ENCODE data around the gene APLP1.
"Not testable (repeated sequence)": the region's sequence is repeated elsewhere in the genome, so short reads cannot be mapped to it uniquely, and the experiment has no call there.

Gene APLP1

DNA sequence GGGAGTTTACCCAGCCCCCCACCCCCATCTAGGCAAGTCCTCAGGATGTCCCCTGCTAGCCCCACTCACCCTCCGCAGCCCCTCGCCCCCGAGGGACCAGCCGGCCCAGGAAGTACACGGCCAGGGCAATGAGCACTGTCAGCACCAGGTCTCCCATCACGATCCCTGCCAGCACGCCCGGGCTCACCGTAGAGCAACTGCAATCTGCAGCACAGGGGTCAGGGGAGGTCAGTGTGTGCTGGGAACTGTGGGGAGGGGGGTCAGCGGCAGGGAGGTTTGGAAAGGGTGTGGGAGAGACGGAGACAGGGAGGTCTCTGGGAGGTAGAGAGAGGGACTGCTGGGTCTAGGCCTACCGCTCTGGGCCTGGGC is 39.0 kb downstream of the APLP1 start:
- Histone ChIP-seq H3K36me3 (ENCODE audit: insufficient read depth, low read length) (no peaks in the 10 kb centered on the region), H3K4me1 (ENCODE audit: insufficient read depth, low read length) (peaks cover 6% of the 10 kb centered on the region), H3K9me3 (ENCODE audit: low read length) (no peaks in the 10 kb centered on the region), H3K27me3 (ENCODE audit: insufficient read depth, low read length) (peaks cover 23% of the 10 kb centered on the region), H2AFZ (ENCODE audit: low read depth, low read length) (no peak overlapping the region), H3K4me3 (ENCODE audit: low read length) (no peak overlapping the region)

DNA sequence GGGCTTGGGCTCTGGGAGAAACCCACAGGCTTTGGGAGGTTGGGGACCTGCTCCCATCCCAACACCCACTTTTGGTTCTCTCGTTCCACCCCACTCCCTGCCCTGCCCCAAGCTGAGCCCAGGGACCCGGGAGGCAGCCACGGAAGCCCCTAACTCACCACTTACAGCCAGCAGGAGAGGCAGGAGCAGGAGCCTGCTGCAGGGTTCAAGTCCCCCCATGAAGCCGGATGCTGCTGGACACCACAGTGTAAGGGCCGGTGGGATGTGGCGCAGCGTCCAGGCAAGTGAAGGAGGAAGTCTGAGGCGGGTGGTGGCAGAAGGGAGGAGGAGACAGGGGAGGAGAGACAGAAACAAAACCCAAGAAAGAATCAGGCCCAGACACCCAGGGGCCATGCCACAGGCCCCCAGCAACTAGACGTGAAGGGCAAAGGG is 39.7 kb downstream of the APLP1 start, which contains the start of gene TYROBP:
TSS of gene TYROBP (minus strand) at position 286 of the 432 bp plus-strand sequence. CDS start at position 219, 67 bp downstream.
- Histone ChIP-seq H3K4me3 (ENCODE audit: low read length) (no peak within 1 kb of the TSS), H2AFZ (ENCODE audit: low read depth, low read length) (no peak within 1 kb of the TSS), H3K4me1 (ENCODE audit: insufficient read depth, low read length) (peaks cover 6% of the 10 kb centered on the region), H3K9me3 (ENCODE audit: low read length) (no peaks in the 10 kb centered on the region), H3K27me3 (ENCODE audit: insufficient read depth, low read length) (peaks cover 17% of the 10 kb centered on the region), H3K36me3 (ENCODE audit: insufficient read depth, low read length) (no peaks in the 10 kb centered on the region)

DNA sequence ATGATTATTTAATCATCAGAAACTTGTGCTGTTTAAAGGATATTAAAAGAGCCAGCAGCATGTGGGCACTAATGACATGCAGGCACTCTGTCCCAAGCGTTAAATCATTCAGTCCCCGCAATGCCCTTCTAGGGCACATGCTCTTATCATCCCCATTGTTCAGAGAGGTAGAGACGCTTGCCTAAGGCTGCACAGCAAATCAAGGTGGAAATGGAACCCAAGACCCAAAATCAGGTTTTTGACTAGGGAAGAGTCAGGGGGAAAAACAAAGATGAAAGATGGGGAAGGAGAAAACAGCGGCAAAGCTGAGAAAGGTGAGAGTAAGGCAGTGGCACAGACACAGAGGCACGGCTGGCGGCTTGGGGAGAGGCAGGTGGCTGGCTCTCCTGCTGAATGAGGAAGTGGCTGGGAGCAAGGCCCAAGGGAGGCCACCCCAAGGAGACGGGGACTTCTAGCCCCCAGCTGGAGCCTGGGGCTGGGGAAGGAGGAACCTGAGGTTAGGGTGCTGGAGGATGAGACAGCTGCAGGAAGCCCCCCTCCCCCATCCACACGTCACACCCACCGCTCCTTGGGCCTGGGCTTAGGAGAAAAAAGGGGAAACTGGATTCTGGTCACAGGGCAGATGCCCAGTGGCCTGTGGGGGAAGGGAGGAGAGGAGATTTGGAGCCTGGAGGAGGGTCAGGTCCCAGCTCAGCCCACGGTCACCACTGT is 40.8 kb downstream of the APLP1 start:
- Histone ChIP-seq H3K4me1 (ENCODE audit: insufficient read depth, low read length) (peaks cover 6% of the 10 kb centered on the region), H3K9me3 (ENCODE audit: low read length) (no peaks in the 10 kb centered on the region), H3K4me3 (ENCODE audit: low read length) (no peak overlapping the region), H3K36me3 (ENCODE audit: insufficient read depth, low read length) (no peaks in the 10 kb centered on the region), H2AFZ (ENCODE audit: low read depth, low read length) (no peak overlapping the region), H3K27me3 (ENCODE audit: insufficient read depth, low read length) (peaks cover 7% of the 10 kb centered on the region)

DNA sequence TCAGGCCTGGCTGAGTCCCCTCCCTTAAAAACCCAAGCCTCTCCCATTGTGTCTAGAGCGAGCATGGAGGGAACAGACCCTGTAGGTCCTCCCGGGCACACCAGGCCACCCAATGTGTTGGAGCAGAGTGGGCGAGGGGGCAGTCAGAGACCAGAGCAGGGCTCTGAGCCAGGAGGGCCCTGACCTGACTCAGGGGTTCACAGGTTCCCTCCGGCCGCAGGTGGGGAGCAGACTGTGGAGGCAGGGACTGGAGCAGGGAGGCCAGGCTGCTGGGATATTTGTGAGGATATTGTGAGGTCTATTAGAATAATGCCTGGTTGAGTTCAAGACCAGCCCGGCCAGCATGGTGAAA is 41.3 kb downstream of the APLP1 start:
- H3K9me3 ChIP-seq (ENCODE audit: low read length), result no peaks in the 10 kb centered on the region
- H3K36me3 ChIP-seq (ENCODE audit: insufficient read depth, low read length), result no peaks in the 10 kb centered on the region
- H3K27me3 ChIP-seq (ENCODE audit: insufficient read depth, low read length), result peaks cover 7% of the 10 kb centered on the region
- H3K4me1 ChIP-seq (ENCODE audit: insufficient read depth, low read length), result peaks cover 6% of the 10 kb centered on the region
- no peak overlapping the region for H2AFZ ChIP-seq (ENCODE audit: low read depth, low read length)
- no peak overlapping the region for H3K4me3 ChIP-seq (ENCODE audit: low read length)

DNA sequence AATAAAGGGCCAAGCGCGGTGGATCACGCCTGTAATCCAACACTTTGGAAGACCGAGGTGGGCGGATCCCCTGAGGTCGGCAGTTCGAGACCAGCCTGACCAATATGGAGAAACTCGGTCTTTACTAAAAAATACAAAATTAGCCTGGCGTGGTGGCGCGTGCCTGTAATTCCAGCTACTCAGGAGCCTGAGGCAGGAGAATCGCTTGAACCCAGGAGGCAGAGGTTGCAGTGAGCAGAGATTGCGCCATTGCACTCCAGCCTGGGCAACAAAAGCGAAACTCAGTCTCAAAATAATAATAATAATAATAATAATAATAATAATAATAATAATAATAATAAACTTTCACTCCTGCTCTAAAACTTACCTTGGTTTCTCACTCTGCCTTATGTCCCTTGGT is 42.0 kb downstream of the APLP1 start:
- not testable (repeated sequence) for H3K36me3 ChIP-seq (ENCODE audit: insufficient read depth, low read length); H3K9me3 ChIP-seq (ENCODE audit: low read length); H3K4me1 ChIP-seq (ENCODE audit: insufficient read depth, low read length); H2AFZ ChIP-seq (ENCODE audit: low read depth, low read length); H3K4me3 ChIP-seq (ENCODE audit: low read length); H3K27me3 ChIP-seq (ENCODE audit: insufficient read depth, low read length)

DNA sequence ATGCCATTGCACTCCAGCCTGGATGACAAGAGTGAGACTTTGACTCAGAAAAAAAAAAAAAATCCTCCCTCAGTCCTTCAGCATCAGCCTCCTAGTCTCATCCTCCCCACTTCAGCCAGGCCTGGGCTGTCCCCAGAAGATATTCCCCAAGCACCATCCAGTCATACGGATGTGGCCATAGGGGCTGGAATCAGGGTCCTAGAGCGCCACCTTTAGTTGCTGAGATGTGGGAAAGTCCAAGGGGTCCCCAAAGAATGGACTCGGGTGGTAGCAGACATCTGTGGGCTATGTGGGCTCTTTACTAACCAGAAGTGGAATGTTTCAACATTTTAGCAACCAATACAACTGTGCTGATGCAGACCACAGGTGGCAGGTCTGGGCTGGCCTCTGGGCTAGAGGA is 42.8 kb downstream of the APLP1 start:
- no peaks in the 10 kb centered on the region for H3K9me3 ChIP-seq (ENCODE audit: low read length)
- H3K4me3 ChIP-seq (ENCODE audit: low read length), result no peak overlapping the region
- no peak overlapping the region for H2AFZ ChIP-seq (ENCODE audit: low read depth, low read length)
- H3K36me3 ChIP-seq (ENCODE audit: insufficient read depth, low read length), result no peaks in the 10 kb centered on the region
- H3K27me3 ChIP-seq (ENCODE audit: insufficient read depth, low read length), result peaks cover 3% of the 10 kb centered on the region
- peaks cover 6% of the 10 kb centered on the region for H3K4me1 ChIP-seq (ENCODE audit: insufficient read depth, low read length)

DNA sequence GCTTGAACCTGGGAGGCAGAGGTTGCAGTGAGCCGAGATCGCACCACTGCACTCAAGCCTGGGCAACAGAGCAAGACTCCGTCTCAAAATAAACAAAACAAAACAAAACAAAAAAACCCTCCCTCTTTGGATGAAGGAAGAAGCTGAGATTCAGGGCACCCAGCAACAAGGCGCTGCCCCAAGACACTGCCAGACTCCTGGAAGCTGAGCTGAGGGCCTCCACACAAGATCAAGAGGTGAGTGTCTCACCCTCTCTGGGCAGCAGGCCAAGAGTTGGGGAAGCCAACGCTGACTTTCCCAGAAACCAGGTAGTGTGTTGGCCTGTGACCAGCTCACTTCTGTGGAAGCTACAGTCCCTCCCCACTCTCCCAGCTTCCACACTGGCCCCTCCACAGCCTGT is 43.4 kb downstream of the APLP1 start:
- Histone ChIP-seq H3K36me3 (ENCODE audit: insufficient read depth, low read length) (no peaks in the 10 kb centered on the region), H3K4me3 (ENCODE audit: low read length) (no peak overlapping the region), H3K27me3 (ENCODE audit: insufficient read depth, low read length) (peaks cover 3% of the 10 kb centered on the region), H2AFZ (ENCODE audit: low read depth, low read length) (no peak overlapping the region), H3K9me3 (ENCODE audit: low read length) (no peaks in the 10 kb centered on the region), H3K4me1 (ENCODE audit: insufficient read depth, low read length) (peaks cover 6% of the 10 kb centered on the region)

DNA sequence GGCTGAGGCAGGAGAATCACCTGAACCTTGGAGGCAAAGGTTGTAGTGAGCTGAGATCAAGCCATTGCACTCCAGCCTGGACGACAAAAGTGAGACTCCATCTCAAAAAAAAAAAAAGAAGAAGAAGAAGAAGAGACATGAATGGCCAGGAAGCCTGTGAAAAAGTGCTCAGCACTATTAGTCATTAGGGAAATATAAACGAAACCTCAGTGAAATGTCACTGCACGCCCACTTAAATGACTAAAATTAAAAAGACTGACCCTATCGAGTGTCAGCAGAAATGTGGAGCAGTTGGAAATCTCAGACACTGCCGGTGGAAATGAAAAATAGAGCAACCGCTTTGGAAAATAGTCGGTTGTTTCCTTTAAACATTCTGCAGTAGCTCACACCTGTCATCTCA is 45.2 kb downstream of the APLP1 start:
- Histone ChIP-seq H3K4me3 (ENCODE audit: low read length) (no peak overlapping the region), H3K9me3 (ENCODE audit: low read length) (no peaks in the 10 kb centered on the region)

DNA sequence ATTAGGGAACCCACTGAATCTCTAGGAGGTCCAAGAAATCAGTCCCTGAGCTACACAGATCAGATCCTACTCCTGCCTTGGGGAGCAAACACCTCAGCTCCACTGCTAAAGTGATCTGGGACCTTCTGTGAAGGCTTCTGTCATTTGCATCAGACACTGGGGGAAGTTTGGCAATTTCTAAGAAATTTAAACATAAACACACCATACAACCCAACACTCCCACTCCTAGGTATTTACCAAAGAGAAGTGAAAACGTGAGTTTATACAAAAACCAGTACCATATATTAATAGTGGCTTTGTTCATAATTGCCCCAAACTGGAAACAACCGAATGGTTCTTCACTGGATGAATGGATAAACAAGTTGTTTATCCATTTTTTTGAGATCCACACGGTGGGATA is 47.1 kb downstream of the APLP1 start:
- H3K4me3 ChIP-seq (ENCODE audit: low read length), result no peak overlapping the region
- H3K4me1 ChIP-seq (ENCODE audit: insufficient read depth, low read length), result no peaks in the 10 kb centered on the region
- H3K36me3 ChIP-seq (ENCODE audit: insufficient read depth, low read length), result no peaks in the 10 kb centered on the region
- H3K9me3 ChIP-seq (ENCODE audit: low read length), result no peaks in the 10 kb centered on the region
- no peaks in the 10 kb centered on the region for H3K27me3 ChIP-seq (ENCODE audit: insufficient read depth, low read length)
- H2AFZ ChIP-seq (ENCODE audit: low read depth, low read length), result no peak overlapping the region

More for the DNA sequence above, 45.2 kb downstream of the APLP1 start:
- no peaks in the 10 kb centered on the region for H3K36me3 ChIP-seq (ENCODE audit: insufficient read depth, low read length)
- no peaks in the 10 kb centered on the region for H3K4me1 ChIP-seq (ENCODE audit: insufficient read depth, low read length)
- H2AFZ ChIP-seq (ENCODE audit: low read depth, low read length), result no peak overlapping the region
- H3K27me3 ChIP-seq (ENCODE audit: insufficient read depth, low read length), result no peaks in the 10 kb centered on the region

DNA sequence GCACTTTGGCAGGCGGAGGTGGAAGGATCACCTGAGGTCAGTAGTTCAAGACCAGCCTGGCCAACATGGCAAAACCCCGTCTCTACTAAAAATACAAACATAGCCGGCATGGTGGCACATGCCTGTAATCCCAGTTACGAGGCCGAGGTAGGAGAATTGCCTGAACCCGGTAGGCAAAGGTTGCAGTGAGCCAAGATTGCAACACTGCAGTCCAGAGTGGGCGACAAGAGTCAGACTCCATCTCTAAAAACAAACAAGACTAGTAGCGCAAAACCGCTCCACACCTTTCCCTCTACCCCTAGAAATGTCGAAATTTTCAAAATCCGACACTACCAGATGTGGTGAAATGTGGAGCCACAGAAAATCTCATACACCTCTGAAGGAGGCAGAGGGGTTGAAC is 50.9 kb downstream of the APLP1 start:
- Histone ChIP-seq H3K9me3 (ENCODE audit: low read length) (no peaks in the 10 kb centered on the region), H2AFZ (ENCODE audit: low read depth, low read length) (no peak overlapping the region), H3K27me3 (ENCODE audit: insufficient read depth, low read length) (peaks cover 2% of the 10 kb centered on the region), H3K4me1 (ENCODE audit: insufficient read depth, low read length) (no peaks in the 10 kb centered on the region), H3K4me3 (ENCODE audit: low read length) (no peak overlapping the region), H3K36me3 (ENCODE audit: insufficient read depth, low read length) (no peaks in the 10 kb centered on the region)

DNA sequence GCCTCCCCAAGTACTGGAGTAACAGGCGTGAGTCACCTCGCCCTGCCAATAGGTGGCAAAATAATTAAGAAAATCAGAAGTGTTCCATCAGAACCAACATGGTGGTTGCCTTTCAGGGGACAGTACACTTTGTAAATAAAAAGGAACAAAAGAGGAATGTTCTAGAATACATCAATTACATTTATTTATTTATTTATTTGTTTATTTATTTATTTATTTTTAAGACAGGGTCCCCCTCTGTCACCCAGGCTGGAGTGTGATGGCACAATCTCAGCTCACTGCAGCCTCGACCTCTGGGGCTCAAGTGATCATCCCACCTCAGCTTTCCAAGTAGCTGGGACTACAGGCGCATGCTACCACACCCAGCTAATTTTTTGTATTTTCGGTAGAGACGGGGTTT is 52.6 kb downstream of the APLP1 start:
- H3K36me3 ChIP-seq (ENCODE audit: insufficient read depth, low read length), result no peaks in the 10 kb centered on the region
- peaks cover 2% of the 10 kb centered on the region for H3K27me3 ChIP-seq (ENCODE audit: insufficient read depth, low read length)
- no peak overlapping the region for H3K4me3 ChIP-seq (ENCODE audit: low read length)
- H3K4me1 ChIP-seq (ENCODE audit: insufficient read depth, low read length), result no peaks in the 10 kb centered on the region
- no peak overlapping the region for H2AFZ ChIP-seq (ENCODE audit: low read depth, low read length)
- peaks cover 2% of the 10 kb centered on the region for H3K9me3 ChIP-seq (ENCODE audit: low read length)

DNA sequence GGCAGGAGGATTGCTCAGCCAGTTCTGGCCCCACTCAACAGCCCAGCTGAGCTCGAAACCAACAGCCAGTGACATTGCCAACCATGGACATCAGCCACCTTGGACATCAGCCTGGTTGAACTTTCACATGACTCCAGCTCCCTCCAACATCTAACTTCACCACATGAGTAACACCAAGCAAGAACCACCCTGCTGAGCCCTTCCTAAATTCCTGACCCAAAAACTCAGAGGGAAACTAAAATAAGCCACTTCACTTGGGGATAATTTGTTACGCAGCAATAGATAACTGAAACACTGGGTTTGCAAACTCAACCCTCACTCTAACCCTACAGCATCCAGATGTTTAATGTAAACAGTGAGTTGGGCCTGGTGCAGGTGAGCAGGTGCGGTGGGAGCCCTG is 57.1 kb downstream of the APLP1 start:
- Histone ChIP-seq H3K36me3 (ENCODE audit: insufficient read depth, low read length) (no peaks in the 10 kb centered on the region), H2AFZ (ENCODE audit: low read depth, low read length) (no peak overlapping the region), H3K9me3 (ENCODE audit: low read length) (peaks cover 2% of the 10 kb centered on the region), H3K4me1 (ENCODE audit: insufficient read depth, low read length) (no peaks in the 10 kb centered on the region), H3K27me3 (ENCODE audit: insufficient read depth, low read length) (peaks cover 2% of the 10 kb centered on the region), H3K4me3 (ENCODE audit: low read length) (no peak overlapping the region)

DNA sequence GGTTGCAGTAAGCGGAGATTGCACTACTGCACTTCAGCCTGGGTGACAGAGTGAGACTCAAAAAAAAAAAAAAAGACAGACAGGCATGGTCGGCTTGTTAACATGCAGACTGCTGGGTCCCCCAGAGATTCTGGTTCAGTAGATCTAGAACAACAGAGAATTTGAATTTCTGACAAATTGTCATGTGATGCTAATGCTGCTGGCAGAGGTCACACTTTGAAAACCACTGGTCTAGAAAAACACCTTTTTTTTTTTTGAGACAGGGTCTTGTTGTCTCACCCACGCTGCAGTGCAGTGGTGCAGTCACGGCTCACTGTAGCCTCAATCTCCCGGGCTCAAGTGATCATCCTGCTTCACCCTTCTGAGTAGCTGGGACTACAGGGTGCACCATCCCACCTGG is 60.1 kb downstream of the APLP1 start:
- peaks cover 8% of the 10 kb centered on the region for H3K4me1 ChIP-seq (ENCODE audit: insufficient read depth, low read length)
- H3K9me3 ChIP-seq (ENCODE audit: low read length), result peaks cover 2% of the 10 kb centered on the region
- no peak overlapping the region for H3K4me3 ChIP-seq (ENCODE audit: low read length)
- peaks cover 2% of the 10 kb centered on the region for H3K27me3 ChIP-seq (ENCODE audit: insufficient read depth, low read length)
- H2AFZ ChIP-seq (ENCODE audit: low read depth, low read length), result no peak overlapping the region
- no peaks in the 10 kb centered on the region for H3K36me3 ChIP-seq (ENCODE audit: insufficient read depth, low read length)

Measured in neuron (in vitro differentiated cells).